Measurements from ENCODE around the gene UBTD2.
A peak's percentile ranks its signal among the peaks of the same experiment; 100 is the strongest.

GRCh38 chr5:172188893-172189692 is 94.5 kb downstream of the UBTD2 start:
- TF ChIP-seq CTCF (tag by site-specific recombination; IDR thresholded peaks at IDR 0.05) (no peak), ZNF239 (tag by site-specific recombination; IDR thresholded peaks at IDR 0.05) (no peak), ZXDB (tag by site-specific recombination; IDR thresholded peaks at IDR 0.05) (peak; percentile 2; the same call in 1 of the 2 replicates), ZBTB17 (tag by site-specific recombination; IDR thresholded peaks at IDR 0.05) (no peak), TSHZ1 (tag by site-specific recombination; IDR thresholded peaks at IDR 0.05; ENCODE audit: borderline replicate concordance) (no peak), ZBTB48 (tag by site-specific recombination; IDR thresholded peaks at IDR 0.05) (no peak), ZNF24 (tag by site-specific recombination; IDR thresholded peaks at IDR 0.05) (no peak), ZNF501 (tag by site-specific recombination; IDR thresholded peaks at IDR 0.05) (no peak), ZNF426 (tag by site-specific recombination; IDR thresholded peaks at IDR 0.05) (no peak), INSM2 (tag by site-specific recombination; IDR thresholded peaks at IDR 0.05) (no peak), ZNF248 (tag by site-specific recombination; IDR thresholded peaks at IDR 0.05) (no peak), YY1 (tag by site-specific recombination; IDR thresholded peaks at IDR 0.05) (no peak), ZNF23 (tag by site-specific recombination; IDR thresholded peaks at IDR 0.05; ENCODE audit: borderline replicate concordance) (no peak)
